ENCODE measurements around the gene FSCB. TPM values are rescaled to one million over a fixed set of nuclear protein-coding genes. Genes with fewer than 3 reads are reported as not detected.
"Not testable (repeated sequence)": the region's sequence is repeated elsewhere in the genome, so short reads cannot be mapped to it uniquely, and the experiment has no call there.

FSCB gene
- total RNA-seq (not detected), total RNA-seq (0 reads per million in 29 experiments)
- not detected for total RNA-seq (2013)

- Histone ChIP-seq H3K4me1 (ENCODE audit: control insufficient read depth in 1 of 2, extremely low read depth in 1 of 2, insufficient read depth in 2 of 2, low read length in 2 of 2) (no peaks in the 10 kb centered on the region), H3K9me3 (no peaks in the 10 kb centered on the region), H3K4me3 (ENCODE audit: control insufficient read depth in 1 of 2, extremely low read depth in 1 of 2, low read length in 1 of 2) (no peak within 1 kb of the TSS), H3K36me3 (ENCODE audit: control insufficient read depth in 2 of 2, extremely low read depth in 1 of 2, insufficient read depth in 1 of 2, low read length in 1 of 2) (no peaks in the 10 kb centered on the region), H3K27ac (ENCODE audit: low read length) (no peak within 1 kb of the TSS), H3K27me3 (replicated peaks in 1 of 2; ENCODE audit: control insufficient read depth in 2 of 2, extremely low read depth in 1 of 2, insufficient read depth in 2 of 2, low read length in 1 of 2) (no peaks in the 10 kb centered on the region)
- CTCF ChIA-PET: no interaction called here
- POLR2A ChIA-PET: no interaction called here
- ATAC-seq (replicated peaks in 1 of 4): no peak
- Mint-ChIP-seq H3K4me3 (no peak within 1 kb of the TSS), H3K27me3 (no peaks in the 10 kb centered on the region), H3K27ac (no peak within 1 kb of the TSS), H3K36me3 (no peaks in the 10 kb centered on the region), H3K4me1 (no peaks in the 10 kb centered on the region), H3K9me3 (peaks cover 0 to 14% (median 8%) of the 10 kb centered on the region in 3 donors)
- WGBS (ENCODE audit: insufficient coverage): no CpG with 5 or more reads among the region's 1 CpG
- no peak for DNase-seq
Observed at GRCh38 chr14:44507183-44507582, at the start of gene FSCB. Gene FSCB, minus strand, starts transcription at chr14:44507283. Its CDS starts 296 bp downstream, at chr14:44506987.

- no CpG with 5 or more reads among the region's 2 CpGs for WGBS (ENCODE audit: insufficient coverage)
- H3K27me3 Mint-ChIP-seq: no peaks in the 10 kb centered on the region
- Histone ChIP-seq H3K36me3 (ENCODE audit: control insufficient read depth in 2 of 2, extremely low read depth in 1 of 2, insufficient read depth in 1 of 2, low read length in 1 of 2) (no peaks in the 10 kb centered on the region), H3K4me1 (ENCODE audit: control insufficient read depth in 1 of 2, extremely low read depth in 1 of 2, insufficient read depth in 2 of 2, low read length in 2 of 2) (no peaks in the 10 kb centered on the region), H3K27me3 (replicated peaks in 1 of 2; ENCODE audit: control insufficient read depth in 2 of 2, extremely low read depth in 1 of 2, insufficient read depth in 2 of 2, low read length in 1 of 2) (no peaks in the 10 kb centered on the region), H3K9me3 (no peaks in the 10 kb centered on the region), H3K27ac (ENCODE audit: low read length) (no peak overlapping the region), H3K4me3 (ENCODE audit: control insufficient read depth in 1 of 2, extremely low read depth in 1 of 2, low read length in 1 of 2) (no peak overlapping the region)
- no peak overlapping the region for H3K4me3 Mint-ChIP-seq
- H3K9me3 Mint-ChIP-seq: peaks cover 0 to 9% (median 2%) of the 10 kb centered on the region in 3 donors
- no peak for DNase-seq
- no peak for ATAC-seq (replicated peaks in 1 of 4)
- CTCF ChIA-PET: no interaction called here
- H3K36me3 Mint-ChIP-seq: no peaks in the 10 kb centered on the region
- no peaks in the 10 kb centered on the region for H3K4me1 Mint-ChIP-seq
- POLR2A ChIA-PET: no interaction called here
- H3K27ac Mint-ChIP-seq: no peak overlapping the region
Observed at GRCh38 chr14:44531658-44532057, 24.6 kb upstream of the FSCB start.

GRCh38 chr14:44530475-44530874, 23.4 kb upstream of the FSCB start:
- Histone ChIP-seq H3K27ac (ENCODE audit: low read length) (no peak overlapping the region), H3K27me3 (replicated peaks in 1 of 2; ENCODE audit: control insufficient read depth in 2 of 2, extremely low read depth in 1 of 2, insufficient read depth in 2 of 2, low read length in 1 of 2) (no peaks in the 10 kb centered on the region), H3K4me1 (ENCODE audit: control insufficient read depth in 1 of 2, extremely low read depth in 1 of 2, insufficient read depth in 2 of 2, low read length in 2 of 2) (no peaks in the 10 kb centered on the region), H3K36me3 (ENCODE audit: control insufficient read depth in 2 of 2, extremely low read depth in 1 of 2, insufficient read depth in 1 of 2, low read length in 1 of 2) (no peaks in the 10 kb centered on the region), H3K9me3 (no peaks in the 10 kb centered on the region), H3K4me3 (ENCODE audit: control insufficient read depth in 1 of 2, extremely low read depth in 1 of 2, low read length in 1 of 2) (no peak overlapping the region)
- Mint-ChIP-seq H3K27ac (no peak overlapping the region), H3K9me3 (peaks cover 0 to 9% (median 2%) of the 10 kb centered on the region in 3 donors), H3K4me3 (no peak overlapping the region), H3K36me3 (no peaks in the 10 kb centered on the region), H3K27me3 (no peaks in the 10 kb centered on the region), H3K4me1 (no peaks in the 10 kb centered on the region)
- DNase-seq (no peak), ATAC-seq (replicated peaks in 1 of 4) (no peak)
- no CpG with 5 or more reads among the region's 3 CpGs for WGBS (ENCODE audit: insufficient coverage)
- ChIA-PET POLR2A (no interaction called here), CTCF (no interaction called here)

GRCh38 chr14:44529026-44529425, 21.9 kb upstream of the FSCB start:
- no peak for DNase-seq
- no peaks in the 10 kb centered on the region for H3K36me3 Mint-ChIP-seq
- Histone ChIP-seq H3K4me1 (ENCODE audit: control insufficient read depth in 1 of 2, extremely low read depth in 1 of 2, insufficient read depth in 2 of 2, low read length in 2 of 2) (no peaks in the 10 kb centered on the region), H3K4me3 (ENCODE audit: control insufficient read depth in 1 of 2, extremely low read depth in 1 of 2, low read length in 1 of 2) (no peak overlapping the region), H3K27me3 (replicated peaks in 1 of 2; ENCODE audit: control insufficient read depth in 2 of 2, extremely low read depth in 1 of 2, insufficient read depth in 2 of 2, low read length in 1 of 2) (no peaks in the 10 kb centered on the region), H3K9me3 (no peaks in the 10 kb centered on the region), H3K27ac (ENCODE audit: low read length) (no peak overlapping the region), H3K36me3 (ENCODE audit: control insufficient read depth in 2 of 2, extremely low read depth in 1 of 2, insufficient read depth in 1 of 2, low read length in 1 of 2) (no peaks in the 10 kb centered on the region)
- ChIA-PET CTCF (no interaction called here), POLR2A (no interaction called here)
- H3K4me1 Mint-ChIP-seq: no peaks in the 10 kb centered on the region
- no peak for ATAC-seq (replicated peaks in 1 of 4)
- H3K27ac Mint-ChIP-seq: no peak overlapping the region
- no peaks in the 10 kb centered on the region for H3K27me3 Mint-ChIP-seq
- no CpG with 5 or more reads among the region's 1 CpG for WGBS (ENCODE audit: insufficient coverage)
- no peak overlapping the region for H3K4me3 Mint-ChIP-seq
- H3K9me3 Mint-ChIP-seq: peaks cover 0 to 9% (median 2%) of the 10 kb centered on the region in 3 donors

- H3K36me3 ChIP-seq (ENCODE audit: control insufficient read depth in 2 of 2, extremely low read depth in 1 of 2, insufficient read depth in 1 of 2, low read length in 1 of 2): no peaks in the 10 kb centered on the region
- Mint-ChIP-seq H3K27me3 (no peaks in the 10 kb centered on the region), H3K27ac (no peak overlapping the region), H3K9me3 (peaks cover 0 to 4% (median 0%) of the 10 kb centered on the region in 3 donors), H3K4me1 (no peaks in the 10 kb centered on the region), H3K36me3 (no peaks in the 10 kb centered on the region), H3K4me3 (no peak overlapping the region)
- ChIA-PET POLR2A (no interaction called here), CTCF (no interaction called here)
- H3K9me3 ChIP-seq: no peaks in the 10 kb centered on the region
- no peaks in the 10 kb centered on the region for H3K27me3 ChIP-seq (replicated peaks in 1 of 2; ENCODE audit: control insufficient read depth in 2 of 2, extremely low read depth in 1 of 2, insufficient read depth in 2 of 2, low read length in 1 of 2)
- no peak for DNase-seq
- no peak overlapping the region for H3K4me3 ChIP-seq (ENCODE audit: control insufficient read depth in 1 of 2, extremely low read depth in 1 of 2, low read length in 1 of 2)
- no peak for ATAC-seq (replicated peaks in 1 of 4)
- no peaks in the 10 kb centered on the region for H3K4me1 ChIP-seq (ENCODE audit: control insufficient read depth in 1 of 2, extremely low read depth in 1 of 2, insufficient read depth in 2 of 2, low read length in 2 of 2)
- H3K27ac ChIP-seq (ENCODE audit: low read length): no peak overlapping the region
Observed at GRCh38 chr14:44528180-44528579, 21.1 kb upstream of the FSCB start.

GRCh38 chr14:44525237-44525636, 18.2 kb upstream of the FSCB start:
- no peak overlapping the region for H3K27ac Mint-ChIP-seq
- POLR2A ChIA-PET: no interaction called here
- H3K36me3 Mint-ChIP-seq: no peaks in the 10 kb centered on the region
- no peaks in the 10 kb centered on the region for H3K9me3 ChIP-seq
- ATAC-seq (replicated peaks in 1 of 4) (no peak), DNase-seq (no peak)
- no peaks in the 10 kb centered on the region for H3K4me1 Mint-ChIP-seq
- H3K27me3 Mint-ChIP-seq: no peaks in the 10 kb centered on the region
- no peak overlapping the region for H3K4me3 Mint-ChIP-seq
- H3K4me1 ChIP-seq (ENCODE audit: control insufficient read depth in 1 of 2, extremely low read depth in 1 of 2, insufficient read depth in 2 of 2, low read length in 2 of 2): no peaks in the 10 kb centered on the region
- CTCF ChIA-PET: no interaction called here
- H3K27ac ChIP-seq (ENCODE audit: low read length): no peak overlapping the region
- WGBS (ENCODE audit: insufficient coverage): no CpG with 5 or more reads among the region's 3 CpGs
- H3K4me3 ChIP-seq (ENCODE audit: control insufficient read depth in 1 of 2, extremely low read depth in 1 of 2, low read length in 1 of 2): no peak overlapping the region
- peaks cover 3 to 13% (median 9%) of the 10 kb centered on the region in 3 donors for H3K9me3 Mint-ChIP-seq
- no peaks in the 10 kb centered on the region for H3K36me3 ChIP-seq (ENCODE audit: control insufficient read depth in 2 of 2, extremely low read depth in 1 of 2, insufficient read depth in 1 of 2, low read length in 1 of 2)
- H3K27me3 ChIP-seq (replicated peaks in 1 of 2; ENCODE audit: control insufficient read depth in 2 of 2, extremely low read depth in 1 of 2, insufficient read depth in 2 of 2, low read length in 1 of 2): no peaks in the 10 kb centered on the region

- H3K4me3 ChIP-seq (ENCODE audit: control insufficient read depth in 1 of 2, extremely low read depth in 1 of 2, low read length in 1 of 2); H3K4me3 Mint-ChIP-seq; H3K27ac Mint-ChIP-seq; H3K27ac ChIP-seq (ENCODE audit: low read length); CTCF ChIA-PET; H3K4me1 Mint-ChIP-seq; H3K36me3 ChIP-seq (ENCODE audit: control insufficient read depth in 2 of 2, extremely low read depth in 1 of 2, insufficient read depth in 1 of 2, low read length in 1 of 2); H3K9me3 ChIP-seq; ATAC-seq (replicated peaks in 1 of 4); H3K27me3 Mint-ChIP-seq; H3K4me1 ChIP-seq (ENCODE audit: control insufficient read depth in 1 of 2, extremely low read depth in 1 of 2, insufficient read depth in 2 of 2, low read length in 2 of 2); DNase-seq; H3K36me3 Mint-ChIP-seq; H3K27me3 ChIP-seq (replicated peaks in 1 of 2; ENCODE audit: control insufficient read depth in 2 of 2, extremely low read depth in 1 of 2, insufficient read depth in 2 of 2, low read length in 1 of 2); POLR2A ChIA-PET: not testable (repeated sequence)
- peaks cover 7 to 27% (median 19%) of the 10 kb centered on the region in 3 donors for H3K9me3 Mint-ChIP-seq
- 81% methylated on average over 6 of the region's 8 CpGs for WGBS (ENCODE audit: insufficient coverage)
Observed at GRCh38 chr14:44515668-44516067, 8.6 kb upstream of the FSCB start.
